Keratinocyte (primary cell): ENCODE data around the gene OR4F6.
"Not testable (repeated sequence)": the region's sequence is repeated elsewhere in the genome, so short reads cannot be mapped to it uniquely, and the experiment has no call there.

Source experiments
- CTCF ChIP-seq, 3 experiments: IDR thresholded peaks in 1 of 3; conservative IDR thresholded peaks in 1 of 3; optimal IDR thresholded peaks in 1 of 3; 2 replicates in 2 of 3; 3 replicates in 1 of 3; pipeline versions ENCODE3 to v1.5.1; 2011; ENCODE audit warnings: low read length in 3 of 3, mild to moderate bottlenecking in 3 of 3, moderate library complexity in 2 of 3, control low read depth in 1 of 3, inconsistent platforms in 1 of 3; ENCODE audit not compliant: insufficient read depth in 2 of 3; ENCODE audit errors: extremely low read depth in 1 of 3
- EZH2 ChIP-seq: IDR thresholded peaks from one replicate; pipeline ENCODE4 v1.6.1; 2012; ENCODE audit warnings: inconsistent platforms, mild to moderate bottlenecking, low read length, moderate library complexity

GRCh38 chr15:101786422-101786821 lies 16.9 kb upstream of the OR4F6 start:
- TF ChIP-seq CTCF (optimal IDR thresholded peaks at IDR 0.05 in 1 of 3, IDR thresholded peaks at IDR 0.05 in 1 of 3, conservative IDR thresholded peaks at IDR 0.05 in 1 of 3; ENCODE audit: extremely low read depth in 1 of 3, insufficient read depth in 2 of 3, low read length in 3 of 3); EZH2: not testable (repeated sequence)
